OCI-LY7 (cell line): ENCODE measurements around the gene MFSD8.

Experiments used
- CTCF ChIP-seq: fragments of 200-600 bp; sonication (generic); conservative IDR thresholded peaks from 2 replicates; pipeline ENCODE4 v1.5.1; 2014; ENCODE audit warnings: mild to moderate bottlenecking, antibody characterized with exemption, low read length, moderate library complexity, mixed read lengths
- EZH2phosphoT487 ChIP-seq: fragments of 200-600 bp; sonication (generic); IDR thresholded peaks from 2 replicates; pipeline ENCODE4 v1.6.1; 2018; ENCODE audit warnings: low read depth, borderline replicate concordance, mild to moderate bottlenecking, mixed run types, antibody characterized with exemption, low read length, moderate library complexity, mixed read lengths

DNA sequence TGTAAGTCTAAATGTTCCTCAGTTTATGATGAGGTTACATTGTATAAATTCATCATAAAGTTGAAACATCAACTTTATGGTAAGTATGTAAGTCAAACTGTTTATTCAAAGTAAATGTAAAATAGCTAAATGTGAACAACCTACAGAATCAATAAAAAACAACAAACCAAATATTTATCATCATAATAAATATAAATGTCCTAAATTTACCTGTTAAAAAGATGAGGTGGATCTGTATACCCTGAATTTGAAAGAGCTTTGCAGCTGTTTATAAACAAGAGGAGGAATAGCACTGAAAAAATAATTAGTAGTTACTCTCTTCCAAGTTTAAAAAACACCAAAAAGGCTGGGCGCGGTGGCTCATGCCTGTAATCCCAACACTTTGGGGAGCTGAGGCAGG is 14.0 kb upstream of the MFSD8 start:
- TF ChIP-seq CTCF (no peak), EZH2phosphoT487 (no peak)
